HG02798 (cell line): ENCODE data around the gene TSPAN1.

Experiments used
- ATAC-seq: cut with Tn5 transposase; IDR thresholded peaks from one replicate; pipeline ENCODE4 v1.9.1; 2021; ENCODE audit warnings: mild to moderate bottlenecking; ENCODE audit not compliant: unreplicated experiment, poor library complexity

The TSPAN1 gene

DNA sequence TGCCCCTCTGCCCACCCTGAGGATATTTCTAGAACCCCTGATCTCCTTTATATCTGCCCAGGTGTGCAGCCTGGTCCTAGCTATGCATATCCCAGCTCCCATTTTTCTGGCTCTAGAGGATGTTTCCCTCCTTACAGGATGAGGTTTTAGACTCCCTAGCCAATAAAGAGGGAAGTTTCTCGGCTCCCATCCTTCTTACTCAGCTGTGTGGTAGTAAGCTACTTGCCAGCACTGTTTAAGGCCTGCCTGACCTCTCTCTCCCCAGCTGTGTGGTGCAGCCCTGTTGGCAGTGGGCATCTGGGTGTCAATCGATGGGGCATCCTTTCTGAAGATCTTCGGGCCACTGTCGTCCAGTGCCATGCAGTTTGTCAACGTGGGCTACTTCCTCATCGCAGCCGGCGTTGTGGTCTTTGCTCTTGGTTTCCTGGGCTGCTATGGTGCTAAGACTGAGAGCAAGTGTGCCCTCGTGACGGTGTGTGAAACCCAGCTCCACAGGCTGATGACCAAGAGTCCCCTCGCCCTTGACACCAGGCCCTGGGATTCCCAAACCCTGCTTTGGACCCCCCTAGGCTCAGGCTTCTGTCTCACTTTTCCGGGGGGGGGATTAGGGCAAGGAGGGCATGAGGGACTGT lies 9.2 kb downstream of the TSPAN1 start:
- ATAC-seq: no peak

DNA sequence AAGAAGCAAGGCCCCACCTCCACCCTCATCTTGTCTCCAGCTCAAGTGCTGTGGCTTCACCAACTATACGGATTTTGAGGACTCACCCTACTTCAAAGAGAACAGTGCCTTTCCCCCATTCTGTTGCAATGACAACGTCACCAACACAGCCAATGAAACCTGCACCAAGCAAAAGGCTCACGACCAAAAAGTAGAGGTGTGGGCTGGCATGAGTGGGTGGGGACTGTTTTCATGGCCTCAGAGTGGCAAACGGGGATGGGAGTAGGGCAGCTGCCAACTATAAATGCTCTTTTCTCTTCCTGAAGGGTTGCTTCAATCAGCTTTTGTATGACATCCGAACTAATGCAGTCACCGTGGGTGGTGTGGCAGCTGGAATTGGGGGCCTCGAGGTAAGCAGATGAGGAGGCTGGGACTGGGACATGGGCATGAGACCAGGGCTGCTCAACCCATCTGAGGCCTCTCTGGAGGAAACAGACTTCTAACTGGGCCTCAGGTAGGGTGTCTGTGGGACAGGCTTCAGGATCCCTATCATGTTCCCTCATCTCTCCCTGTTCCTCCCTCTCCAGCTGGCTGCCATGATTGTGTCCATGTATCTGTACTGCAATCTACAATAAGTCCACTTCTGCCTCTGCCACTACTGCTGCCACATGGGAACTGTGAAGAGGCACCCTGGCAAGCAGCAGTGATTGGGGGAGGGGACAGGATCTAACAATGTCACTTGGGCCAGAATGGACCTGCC lies 10.2 kb downstream of the TSPAN1 start:
- no peak for ATAC-seq

DNA sequence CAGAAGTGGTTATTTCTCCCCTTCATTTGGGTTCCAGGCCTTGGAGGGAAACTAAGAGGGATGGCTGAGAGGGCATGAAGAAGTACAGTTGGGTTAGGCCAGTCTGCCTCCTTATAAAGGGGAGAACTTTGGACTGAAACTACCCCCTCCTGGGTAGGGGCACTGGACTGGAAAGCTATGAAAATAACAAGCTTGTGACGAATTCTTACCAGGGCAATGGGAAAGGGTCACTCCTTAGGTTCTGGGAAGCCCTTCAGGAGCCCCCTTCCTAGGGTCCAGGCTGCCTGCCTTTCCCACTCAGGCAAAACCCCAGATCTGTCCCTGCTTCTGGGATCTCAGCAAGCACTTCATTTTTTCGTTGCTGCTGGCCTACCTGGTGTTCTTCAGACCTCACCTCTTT lies 11.2 kb downstream of the TSPAN1 start:
- ATAC-seq: no peak

GRCh38 chr1:46187106-46187869 lies 12.4 kb downstream of the TSPAN1 start:
- ATAC-seq: no peak

DNA sequence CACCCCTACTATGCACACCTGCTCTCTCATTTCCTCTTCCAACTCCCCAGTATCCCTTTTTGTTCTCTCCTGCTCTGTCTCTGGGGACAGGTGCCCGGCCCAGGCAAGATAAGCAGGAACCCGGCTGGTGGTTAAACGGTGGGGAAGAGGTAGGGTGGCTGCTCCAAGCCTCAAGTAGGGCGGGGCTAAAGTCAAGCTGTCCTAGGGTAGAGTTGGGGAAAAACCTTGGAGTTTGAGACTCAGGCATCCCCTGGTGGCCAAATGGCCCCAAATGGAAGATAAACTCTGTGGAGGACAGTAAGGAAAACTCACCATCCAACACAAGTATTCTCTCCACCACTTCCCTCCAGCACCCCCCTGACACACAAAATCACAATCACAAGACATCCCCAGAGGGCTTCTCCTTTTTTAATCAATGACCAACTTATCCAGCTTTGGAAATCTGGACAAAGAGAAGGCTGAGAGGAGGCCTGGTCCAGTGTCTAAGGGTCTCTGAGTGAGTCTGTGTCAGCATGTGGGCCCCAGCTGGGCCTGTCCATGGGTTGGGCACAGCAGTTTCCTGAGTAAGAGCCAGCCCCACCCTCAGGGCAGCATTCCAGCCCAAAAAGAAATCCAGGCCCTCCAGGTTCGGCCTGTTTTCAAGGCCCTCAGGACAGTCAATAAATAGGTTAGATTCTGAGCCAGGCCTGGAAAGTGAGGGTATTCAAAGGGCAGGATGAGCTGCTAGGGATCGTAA lies 13.6 kb downstream of the TSPAN1 start:
- no peak for ATAC-seq

GRCh38 chr1:46190539-46190938 lies 15.7 kb downstream of the TSPAN1 start:
- no peak for ATAC-seq

DNA sequence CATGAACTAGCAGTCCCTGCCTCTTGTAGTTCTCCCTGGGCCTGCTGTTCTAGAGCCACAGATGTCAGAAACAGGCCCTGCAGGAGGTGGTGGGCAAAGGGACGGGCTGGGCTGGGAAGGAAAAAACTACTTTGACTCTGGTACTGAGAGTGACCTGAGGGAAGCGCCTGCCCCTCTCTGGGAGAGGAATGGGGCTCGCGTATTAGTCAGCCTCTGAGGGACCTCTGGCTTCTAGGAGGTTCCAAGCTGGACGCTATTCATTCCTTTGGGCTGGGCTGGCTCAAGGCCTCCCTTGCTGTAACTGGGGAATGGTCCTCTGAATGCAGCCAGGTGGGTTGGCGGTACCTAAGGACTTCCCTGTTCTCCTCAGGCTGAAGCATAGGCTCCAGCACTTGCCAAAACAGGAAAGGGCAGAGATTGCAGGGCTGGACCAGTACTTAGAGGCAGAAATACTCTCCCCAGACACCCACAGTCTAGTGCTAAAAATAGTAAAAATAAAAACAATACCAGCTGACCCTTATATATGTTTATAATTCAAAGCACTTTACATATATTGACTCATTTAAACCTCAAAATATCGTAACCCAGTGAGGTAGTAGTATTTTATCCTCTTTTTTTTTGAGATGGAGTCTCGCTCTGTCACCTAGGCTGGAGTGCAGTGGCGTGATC lies 16.3 kb downstream of the TSPAN1 start:
- ATAC-seq: no peak

GRCh38 chr1:46192171-46192570 lies 17.3 kb downstream of the TSPAN1 start:
- no peak for ATAC-seq

DNA sequence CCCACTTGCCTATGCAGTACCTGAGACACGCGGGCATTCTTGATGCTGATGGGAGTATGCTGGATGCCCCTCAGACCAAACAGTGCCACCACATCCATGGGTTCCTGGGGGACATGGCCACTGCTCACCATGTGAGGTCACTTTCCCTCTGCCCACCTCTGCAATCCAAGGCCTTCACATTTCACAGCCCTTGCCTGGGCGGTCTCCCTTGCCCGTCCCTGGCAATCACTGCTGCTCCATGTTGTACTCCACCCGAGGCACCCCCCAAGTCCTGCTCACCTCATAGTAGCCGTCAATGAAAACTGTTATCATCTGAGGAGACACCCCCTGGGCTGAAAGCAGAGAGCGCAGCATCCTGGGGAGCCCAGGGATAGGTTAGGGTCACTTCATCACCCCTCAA lies 18.4 kb downstream of the TSPAN1 start:
- no peak for ATAC-seq

GRCh38 chr1:46193984-46194570 lies 19.2 kb downstream of the TSPAN1 start:
- ATAC-seq: no peak

- ATAC-seq: no peak
Measured at GRCh38 chr1:46194641-46195193, 19.8 kb downstream of the TSPAN1 start.

GRCh38 chr1:46196609-46197008 lies 21.7 kb downstream of the TSPAN1 start:
- no peak for ATAC-seq

GRCh38 chr1:46197560-46197963 lies 22.7 kb downstream of the TSPAN1 start:
- ATAC-seq: no peak

GRCh38 chr1:46197964-46198811 lies 23.3 kb downstream of the TSPAN1 start, which contains the start of gene POMGNT1:
POMGNT1 (minus strand) TSS chr1:46198434; CDS start chr1:46197821, 613 bp downstream.
- peak; percentile 92 for ATAC-seq

DNA sequence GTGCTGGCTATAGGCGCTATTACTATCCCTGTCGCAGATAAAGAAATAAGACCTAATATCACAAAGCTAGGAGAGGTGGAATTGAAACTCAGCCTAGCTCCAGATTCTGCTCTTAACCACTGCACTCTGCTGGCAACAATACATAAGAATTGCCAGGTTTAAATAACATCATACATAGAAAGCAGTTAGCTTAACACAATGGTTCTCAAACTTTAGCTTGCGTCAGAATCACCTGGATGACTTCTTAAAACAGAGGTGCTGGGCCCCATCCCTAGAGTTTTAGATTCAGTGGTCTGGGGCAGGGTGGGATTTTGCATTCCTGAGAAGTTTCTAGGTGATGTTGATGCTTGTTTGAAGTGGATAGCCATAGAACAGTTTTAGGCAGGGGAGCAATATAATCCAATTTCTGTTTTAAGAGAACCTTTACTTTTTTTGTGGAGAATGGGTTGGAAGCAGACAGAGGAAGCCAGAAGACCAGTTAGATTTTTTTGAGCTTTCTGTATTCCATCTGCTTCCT lies 24.4 kb downstream of the TSPAN1 start:
- no peak for ATAC-seq

- ATAC-seq: no peak
Measured at GRCh38 chr1:46203738-46204405, 29.0 kb downstream of the TSPAN1 start.

- no peak for ATAC-seq
Measured at GRCh38 chr1:46204406-46204742, 29.5 kb downstream of the TSPAN1 start.

- ATAC-seq: no peak
Measured at GRCh38 chr1:46205141-46205540, 30.3 kb downstream of the TSPAN1 start.
